K562 (cell line): ENCODE data around the gene MBOAT7. TPM values are rescaled to one million over a fixed set of nuclear protein-coding genes. Genes with fewer than 3 reads are reported as not detected.

Experiments used
- BRD4 ChIP-seq: fragments of 200-600 bp; sonication (generic); IDR thresholded peaks from 2 replicates; pipeline ENCODE4 v1.6.1; 2017; ENCODE audit warnings: inconsistent platforms
- L3MBTL2 ChIP-seq: fragments of 450-650 bp; IDR thresholded peaks from 2 replicates; pipeline ENCODE4 v1.6.1; 2016; ENCODE audit warnings: mild to moderate bottlenecking, moderate library complexity
- RHOXF2B ChIP-seq: fragments of 250-450 bp; sonication (Bioruptor Pico); conservative IDR thresholded peaks from 2 replicates; pipeline ENCODE4 v1.5.1; 2021
- SUPT5H ChIP-seq: fragments of 450-650 bp; IDR thresholded peaks from 2 replicates; pipeline ENCODE4 v1.6.1; 2016
- TCFL5 ChIP-seq: fragments of 250-450 bp; sonication (Bioruptor Pico); conservative IDR thresholded peaks from 2 replicates; pipeline ENCODE4 v1.6.1; 2021; ENCODE audit warnings: mild to moderate bottlenecking, moderate library complexity, matching md5 sums
- U2AF1 ChIP-seq: fragments of 200-400 bp; formaldehyde crosslinking; optimal IDR thresholded peaks from 2 replicates; pipeline ENCODE3; 2017; ENCODE audit warnings: mild to moderate bottlenecking, low read depth, low read length, moderate library complexity
- ZNF184 ChIP-seq: sonication (generic); formaldehyde crosslinking; IDR thresholded peaks from 2 replicates; pipeline ENCODE4 v1.5.0; 2020; ENCODE audit warnings: missing genetic modification reagents
- polyA plus RNA-seq, 8 experiments: library from polyadenylated mRNA; depleted of rRNA in 4 of 8; stranded (reverse) in 5 of 8; unstranded in 3 of 8; fragments of >200 nt; fragmentation: Nextera tagmentation in 2 of 8; fragmentation: Illumina TruSeq in 1 of 8; extraction: Ambion mirVana in 2 of 8; extraction: Trizol in 1 of 8; gene quantifications; 2 replicates each; pipeline versions ENCODE4 v1.2.1 to v1.2.3, GENCODE V29; 2011 to 2014; ENCODE audit warnings: inconsistent platforms in 1 of 8, missing spikeins in 1 of 8
- total RNA-seq, 7 experiments: library from RNA; depleted of rRNA in 6 of 7; stranded (reverse); fragments of >200 nt in 6 of 7; fragmentation: Illumina TruSeq in 2 of 7; extraction: Trizol in 2 of 7; gene quantifications; 2 replicates each; pipeline versions ENCODE4 v1.2.1 to v1.2.3, GENCODE V29; 2011 to 2021; ENCODE audit warnings: low replicate concordance in 1 of 7
- TF ChIP-seq, protein P1 (sequence below): fragments of 250-450 bp; sonication (Bioruptor Pico); IDR thresholded peaks from 2 replicates; pipeline ENCODE4 v1.8.0; 2021; ENCODE audit warnings: mild to moderate bottlenecking, moderate library complexity
- TF ChIP-seq, protein P2 (sequence below): sonication (generic); formaldehyde crosslinking; IDR thresholded peaks from 2 replicates; pipeline ENCODE4 v1.8.1; 2022; ENCODE audit warnings: missing genetic modification reagents
- TF ChIP-seq, protein P3 (sequence below), 2 experiments: fragments of 200-800 bp in 1 of 2; sonication (Bioruptor generic) in 1 of 2; sonication (generic) in 1 of 2; formaldehyde crosslinking in 1 of 2; IDR thresholded peaks in 1 of 2; conservative IDR thresholded peaks in 1 of 2; 2 replicates each; pipeline versions ENCODE4 v1.5.0 to v1.6.1; 2016 to 2020; ENCODE audit warnings: missing compliant biosample characterization in 1 of 2, missing genetic modification characterization in 1 of 2, missing genetic modification reagents in 1 of 2
- TF ChIP-seq, protein P4 (sequence below), 2 experiments: fragments of 450-650 bp; IDR thresholded peaks; 2 replicates each; pipeline ENCODE4 v1.6.1; 2018; ENCODE audit warnings: mild to moderate bottlenecking in 2 of 2, low read depth in 1 of 2; ENCODE audit not compliant: partially characterized antibody in 2 of 2
- TF ChIP-seq, protein P5 (sequence below): fragments of 250-450 bp; sonication (Bioruptor Pico); IDR thresholded peaks from 2 replicates; pipeline ENCODE4 v1.5.0; 2021; ENCODE audit warnings: mild to moderate bottlenecking, borderline replicate concordance

The MBOAT7 gene
- total and polyA plus RNA-seq, 9 of the 15 experiments (the other 6 are each of a cell fraction or from before 2014, with no cell fraction given), result 1.4 to 153 (median 56.1) TPM

DNA sequence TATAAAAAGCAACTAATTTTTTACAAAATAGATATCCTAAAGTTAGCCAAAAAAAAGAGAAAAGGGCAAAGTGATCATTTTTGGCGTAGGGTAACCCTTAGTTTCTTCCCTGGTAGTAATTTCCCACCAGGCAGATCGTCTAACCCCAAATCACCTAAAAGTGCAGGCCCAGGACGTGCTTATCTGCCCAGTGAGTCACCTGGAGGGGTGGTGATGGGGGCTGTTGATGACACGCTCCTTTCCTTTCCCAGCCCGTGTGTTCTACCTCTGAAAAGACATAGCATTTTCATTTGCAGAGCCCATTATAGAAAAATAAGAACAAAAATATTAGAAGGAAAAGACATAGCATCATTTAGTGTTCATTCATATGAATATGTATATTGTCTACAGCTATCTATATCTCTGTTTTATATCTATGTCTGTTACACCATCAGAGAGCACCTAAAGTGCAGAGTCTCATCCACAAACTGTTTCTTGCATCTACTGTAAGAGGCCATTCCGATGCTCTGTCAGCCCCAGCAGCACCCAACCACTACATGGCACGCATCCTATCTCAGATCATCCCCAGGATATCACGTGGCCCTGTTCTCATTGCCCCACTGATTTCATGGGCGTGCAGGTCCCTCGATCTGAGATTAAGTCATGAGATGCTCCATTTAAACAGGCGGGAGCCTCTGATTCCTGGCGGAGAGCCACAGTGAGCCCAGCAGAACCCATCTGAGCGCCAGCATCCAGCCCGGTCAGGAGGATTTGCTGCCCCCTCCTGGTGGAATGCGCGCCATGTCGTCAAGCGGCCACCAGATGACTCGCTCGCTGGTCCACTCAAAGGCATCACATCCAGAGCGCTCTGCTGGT, 41.9 kb upstream of the MBOAT7 start (continued):
- no peak for TF ChIP-seq BRD4
- no peak for TF ChIP-seq ZNF184 (CRISPR knock-in tag)
- TF ChIP-seq U2AF1, result no peak
- no peak for TF ChIP-seq SUPT5H
- TF ChIP-seq, protein P1, sequence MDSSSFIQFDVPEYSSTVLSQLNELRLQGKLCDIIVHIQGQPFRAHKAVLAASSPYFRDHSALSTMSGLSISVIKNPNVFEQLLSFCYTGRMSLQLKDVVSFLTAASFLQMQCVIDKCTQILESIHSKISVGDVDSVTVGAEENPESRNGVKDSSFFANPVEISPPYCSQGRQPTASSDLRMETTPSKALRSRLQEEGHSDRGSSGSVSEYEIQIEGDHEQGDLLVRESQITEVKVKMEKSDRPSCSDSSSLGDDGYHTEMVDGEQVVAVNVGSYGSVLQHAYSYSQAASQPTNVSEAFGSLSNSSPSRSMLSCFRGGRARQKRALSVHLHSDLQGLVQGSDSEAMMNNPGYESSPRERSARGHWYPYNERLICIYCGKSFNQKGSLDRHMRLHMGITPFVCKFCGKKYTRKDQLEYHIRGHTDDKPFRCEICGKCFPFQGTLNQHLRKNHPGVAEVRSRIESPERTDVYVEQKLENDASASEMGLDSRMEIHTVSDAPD, result no peak
- TF ChIP-seq L3MBTL2, result no peak
- TF ChIP-seq, protein P2, sequence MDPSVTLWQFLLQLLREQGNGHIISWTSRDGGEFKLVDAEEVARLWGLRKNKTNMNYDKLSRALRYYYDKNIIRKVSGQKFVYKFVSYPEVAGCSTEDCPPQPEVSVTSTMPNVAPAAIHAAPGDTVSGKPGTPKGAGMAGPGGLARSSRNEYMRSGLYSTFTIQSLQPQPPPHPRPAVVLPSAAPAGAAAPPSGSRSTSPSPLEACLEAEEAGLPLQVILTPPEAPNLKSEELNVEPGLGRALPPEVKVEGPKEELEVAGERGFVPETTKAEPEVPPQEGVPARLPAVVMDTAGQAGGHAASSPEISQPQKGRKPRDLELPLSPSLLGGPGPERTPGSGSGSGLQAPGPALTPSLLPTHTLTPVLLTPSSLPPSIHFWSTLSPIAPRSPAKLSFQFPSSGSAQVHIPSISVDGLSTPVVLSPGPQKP (CRISPR knock-in tag), result no peak
- TF ChIP-seq, protein P3, sequence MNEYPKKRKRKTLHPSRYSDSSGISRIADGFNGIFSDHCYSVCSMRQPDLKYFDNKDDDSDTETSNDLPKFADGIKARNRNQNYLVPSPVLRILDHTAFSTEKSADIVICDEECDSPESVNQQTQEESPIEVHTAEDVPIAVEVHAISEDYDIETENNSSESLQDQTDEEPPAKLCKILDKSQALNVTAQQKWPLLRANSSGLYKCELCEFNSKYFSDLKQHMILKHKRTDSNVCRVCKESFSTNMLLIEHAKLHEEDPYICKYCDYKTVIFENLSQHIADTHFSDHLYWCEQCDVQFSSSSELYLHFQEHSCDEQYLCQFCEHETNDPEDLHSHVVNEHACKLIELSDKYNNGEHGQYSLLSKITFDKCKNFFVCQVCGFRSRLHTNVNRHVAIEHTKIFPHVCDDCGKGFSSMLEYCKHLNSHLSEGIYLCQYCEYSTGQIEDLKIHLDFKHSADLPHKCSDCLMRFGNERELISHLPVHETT (CRISPR knock-in tag; conservative IDR thresholded peaks at IDR 0.05 in 1 of 2, IDR thresholded peaks at IDR 0.05 in 1 of 2), result no peak
- no peak for TF ChIP-seq TCFL5 (CRISPR knock-in tag)
- TF ChIP-seq, protein P4, sequence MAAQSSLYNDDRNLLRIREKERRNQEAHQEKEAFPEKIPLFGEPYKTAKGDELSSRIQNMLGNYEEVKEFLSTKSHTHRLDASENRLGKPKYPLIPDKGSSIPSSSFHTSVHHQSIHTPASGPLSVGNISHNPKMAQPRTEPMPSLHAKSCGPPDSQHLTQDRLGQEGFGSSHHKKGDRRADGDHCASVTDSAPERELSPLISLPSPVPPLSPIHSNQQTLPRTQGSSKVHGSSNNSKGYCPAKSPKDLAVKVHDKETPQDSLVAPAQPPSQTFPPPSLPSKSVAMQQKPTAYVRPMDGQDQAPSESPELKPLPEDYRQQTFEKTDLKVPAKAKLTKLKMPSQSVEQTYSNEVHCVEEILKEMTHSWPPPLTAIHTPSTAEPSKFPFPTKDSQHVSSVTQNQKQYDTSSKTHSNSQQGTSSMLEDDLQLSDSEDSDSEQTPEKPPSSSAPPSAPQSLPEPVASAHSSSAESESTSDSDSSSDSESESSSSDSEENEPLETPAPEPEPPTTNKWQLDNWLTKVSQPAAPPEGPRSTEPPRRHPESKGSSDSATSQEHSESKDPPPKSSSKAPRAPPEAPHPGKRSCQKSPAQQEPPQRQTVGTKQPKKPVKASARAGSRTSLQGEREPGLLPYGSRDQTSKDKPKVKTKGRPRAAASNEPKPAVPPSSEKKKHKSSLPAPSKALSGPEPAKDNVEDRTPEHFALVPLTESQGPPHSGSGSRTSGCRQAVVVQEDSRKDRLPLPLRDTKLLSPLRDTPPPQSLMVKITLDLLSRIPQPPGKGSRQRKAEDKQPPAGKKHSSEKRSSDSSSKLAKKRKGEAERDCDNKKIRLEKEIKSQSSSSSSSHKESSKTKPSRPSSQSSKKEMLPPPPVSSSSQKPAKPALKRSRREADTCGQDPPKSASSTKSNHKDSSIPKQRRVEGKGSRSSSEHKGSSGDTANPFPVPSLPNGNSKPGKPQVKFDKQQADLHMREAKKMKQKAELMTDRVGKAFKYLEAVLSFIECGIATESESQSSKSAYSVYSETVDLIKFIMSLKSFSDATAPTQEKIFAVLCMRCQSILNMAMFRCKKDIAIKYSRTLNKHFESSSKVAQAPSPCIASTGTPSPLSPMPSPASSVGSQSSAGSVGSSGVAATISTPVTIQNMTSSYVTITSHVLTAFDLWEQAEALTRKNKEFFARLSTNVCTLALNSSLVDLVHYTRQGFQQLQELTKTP (IDR thresholded peaks at IDR 0.05; ENCODE audit: low read depth in 1 of 2, partially characterized antibody in 2 of 2), result no peak
- TF ChIP-seq RHOXF2B, result no peak
- TF ChIP-seq, protein P5, sequence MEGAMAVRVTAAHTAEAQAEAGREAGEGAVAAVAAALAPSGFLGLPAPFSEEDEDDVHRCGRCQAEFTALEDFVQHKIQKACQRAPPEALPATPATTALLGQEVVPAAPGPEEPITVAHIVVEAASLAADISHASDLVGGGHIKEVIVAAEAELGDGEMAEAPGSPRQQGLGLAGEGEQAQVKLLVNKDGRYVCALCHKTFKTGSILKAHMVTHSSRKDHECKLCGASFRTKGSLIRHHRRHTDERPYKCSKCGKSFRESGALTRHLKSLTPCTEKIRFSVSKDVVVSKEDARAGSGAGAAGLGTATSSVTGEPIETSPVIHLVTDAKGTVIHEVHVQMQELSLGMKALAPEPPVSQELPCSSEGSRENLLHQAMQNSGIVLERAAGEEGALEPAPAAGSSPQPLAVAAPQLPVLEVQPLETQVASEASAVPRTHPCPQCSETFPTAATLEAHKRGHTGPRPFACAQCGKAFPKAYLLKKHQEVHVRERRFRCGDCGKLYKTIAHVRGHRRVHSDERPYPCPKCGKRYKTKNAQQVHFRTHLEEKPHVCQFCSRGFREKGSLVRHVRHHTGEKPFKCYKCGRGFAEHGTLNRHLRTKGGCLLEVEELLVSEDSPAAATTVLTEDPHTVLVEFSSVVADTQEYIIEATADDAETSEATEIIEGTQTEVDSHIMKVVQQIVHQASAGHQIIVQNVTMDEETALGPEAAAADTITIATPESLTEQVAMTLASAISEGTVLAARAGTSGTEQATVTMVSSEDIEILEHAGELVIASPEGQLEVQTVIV (CRISPR knock-in tag), result no peak
